ENCODE measurements around the gene GBF1.

GBF1 gene

DNA sequence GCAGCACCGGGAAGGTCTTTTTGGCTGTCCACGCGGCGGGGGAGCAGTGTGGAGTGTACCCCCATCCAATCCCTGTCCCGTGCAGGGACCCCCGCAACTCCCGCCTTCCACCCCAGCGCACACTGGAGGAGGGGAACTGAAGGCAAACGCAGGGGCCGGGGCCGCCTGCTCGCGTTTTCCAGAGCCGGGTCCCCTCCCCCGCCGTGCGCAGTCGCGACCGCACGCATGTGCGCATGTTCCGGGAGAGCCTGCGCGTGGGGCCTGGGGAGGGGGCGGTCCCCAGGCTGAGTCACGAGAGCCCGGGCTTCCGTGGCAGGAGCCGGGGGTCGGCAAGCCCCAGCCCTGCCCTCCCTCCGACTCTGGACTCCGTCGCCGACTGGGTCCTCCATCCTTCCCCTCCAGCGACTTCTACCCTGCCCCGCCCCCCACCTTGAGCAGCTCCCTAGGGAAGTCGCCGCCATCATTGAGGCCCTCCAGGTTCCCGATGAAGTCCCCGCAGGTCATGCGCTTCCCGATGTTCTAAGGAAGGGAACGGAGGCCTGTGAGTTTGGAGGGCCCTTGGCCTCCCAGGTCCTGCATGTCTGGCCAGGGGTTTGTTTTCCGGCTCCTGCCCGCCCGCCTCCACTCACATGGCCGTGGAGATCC, 165.2 kb downstream of the GBF1 start:
- DNase-seq (ENCODE audit: low spot score) = no peak

DNA sequence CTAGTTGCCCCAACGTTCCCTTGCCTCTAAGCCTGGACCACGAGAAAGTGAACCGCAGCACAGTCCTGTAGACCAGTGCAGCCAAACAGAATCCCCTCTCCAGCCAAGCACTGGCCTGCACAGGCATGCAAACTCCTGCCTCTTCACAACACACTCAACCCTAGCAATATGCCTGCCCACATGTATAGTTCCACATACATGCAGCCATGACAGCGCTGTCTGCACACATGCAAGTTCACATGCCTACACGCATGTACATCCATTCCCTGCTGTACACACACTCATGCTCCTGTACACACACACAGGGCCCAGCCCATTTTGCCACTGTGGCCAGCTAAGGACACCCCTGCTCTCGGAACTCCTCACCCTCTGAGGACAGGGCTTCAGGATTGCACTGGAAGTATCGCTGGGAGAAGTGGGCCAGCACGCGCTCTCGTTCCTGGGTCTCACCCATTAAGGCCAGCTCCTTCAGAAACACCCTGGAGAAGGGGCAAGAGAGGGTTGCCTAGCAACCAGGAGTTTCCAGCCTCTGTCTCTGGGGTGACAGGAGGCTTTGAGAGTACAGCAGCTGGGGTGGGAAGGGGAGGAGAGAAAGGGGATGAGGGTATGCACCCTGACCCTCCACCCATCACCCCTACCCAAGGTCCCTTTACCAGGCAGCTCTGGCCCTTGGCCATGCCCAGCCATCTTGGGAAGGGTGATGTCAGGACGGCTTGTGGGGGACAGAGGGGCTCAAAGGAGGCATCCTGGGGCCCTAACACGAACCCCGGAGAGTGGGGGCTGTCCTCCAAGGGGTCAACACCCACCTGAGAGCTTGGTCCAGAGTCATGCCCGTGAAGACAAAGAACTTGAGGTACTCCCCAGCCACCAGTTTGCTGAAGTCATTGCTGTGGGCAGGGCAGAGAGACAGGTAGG, 166.3 kb downstream of the GBF1 start:
- no peak for DNase-seq (ENCODE audit: low spot score)

DNA sequence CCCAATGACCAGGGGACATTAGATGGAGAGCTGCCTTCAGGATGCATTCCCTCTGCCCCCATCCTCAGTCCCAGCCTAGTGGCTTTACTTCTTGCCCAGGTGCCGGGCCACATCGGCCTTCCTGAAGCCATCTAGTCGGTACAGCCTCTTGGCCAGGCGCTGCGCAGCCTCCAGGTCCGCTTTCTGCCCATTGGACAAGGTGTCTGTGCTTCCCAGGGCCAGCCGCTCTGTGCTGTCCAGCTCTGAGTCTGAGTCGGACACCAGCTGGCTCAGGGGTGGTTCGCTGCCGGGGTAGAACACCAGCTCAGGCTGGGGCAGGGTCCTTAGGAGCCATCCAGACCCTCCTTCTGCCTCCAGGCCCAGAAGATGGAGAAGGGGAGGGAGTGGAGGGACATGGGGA, 167.0 kb downstream of the GBF1 start:
- no peak for DNase-seq (ENCODE audit: low spot score)

DNA sequence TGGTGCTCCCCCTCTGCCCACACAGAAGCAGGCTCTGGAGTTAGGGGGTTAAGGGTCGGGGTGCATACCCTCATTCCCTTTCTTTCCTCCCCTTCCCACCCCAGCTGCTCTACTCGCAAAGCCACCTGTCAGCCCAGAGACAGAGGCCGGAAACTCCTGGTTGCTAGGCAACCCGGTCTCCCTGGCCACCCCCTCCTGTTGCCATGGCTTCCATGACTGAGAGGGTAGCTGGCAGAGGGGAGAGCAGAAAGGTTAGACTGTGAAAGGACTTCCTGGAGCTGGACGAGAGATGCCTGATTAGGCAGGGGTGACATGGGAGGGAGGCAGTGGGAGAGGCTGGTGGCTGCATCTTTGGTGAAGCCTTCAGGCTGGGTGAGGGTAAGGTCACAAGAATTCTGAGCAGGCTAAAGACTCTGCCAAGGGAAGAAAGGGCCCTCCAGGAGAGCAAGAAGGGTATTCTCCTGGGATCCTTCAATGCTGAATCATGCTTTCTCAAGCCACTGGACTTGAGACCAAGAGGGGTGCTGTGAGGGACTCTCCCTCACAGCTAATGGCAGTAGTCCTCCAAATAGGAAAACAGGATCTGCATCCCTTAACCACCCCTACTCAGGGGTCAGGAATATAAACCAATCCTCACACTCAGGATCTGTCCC, 167.8 kb downstream of the GBF1 start:
- DNase-seq (ENCODE audit: low spot score) = no peak

DNA sequence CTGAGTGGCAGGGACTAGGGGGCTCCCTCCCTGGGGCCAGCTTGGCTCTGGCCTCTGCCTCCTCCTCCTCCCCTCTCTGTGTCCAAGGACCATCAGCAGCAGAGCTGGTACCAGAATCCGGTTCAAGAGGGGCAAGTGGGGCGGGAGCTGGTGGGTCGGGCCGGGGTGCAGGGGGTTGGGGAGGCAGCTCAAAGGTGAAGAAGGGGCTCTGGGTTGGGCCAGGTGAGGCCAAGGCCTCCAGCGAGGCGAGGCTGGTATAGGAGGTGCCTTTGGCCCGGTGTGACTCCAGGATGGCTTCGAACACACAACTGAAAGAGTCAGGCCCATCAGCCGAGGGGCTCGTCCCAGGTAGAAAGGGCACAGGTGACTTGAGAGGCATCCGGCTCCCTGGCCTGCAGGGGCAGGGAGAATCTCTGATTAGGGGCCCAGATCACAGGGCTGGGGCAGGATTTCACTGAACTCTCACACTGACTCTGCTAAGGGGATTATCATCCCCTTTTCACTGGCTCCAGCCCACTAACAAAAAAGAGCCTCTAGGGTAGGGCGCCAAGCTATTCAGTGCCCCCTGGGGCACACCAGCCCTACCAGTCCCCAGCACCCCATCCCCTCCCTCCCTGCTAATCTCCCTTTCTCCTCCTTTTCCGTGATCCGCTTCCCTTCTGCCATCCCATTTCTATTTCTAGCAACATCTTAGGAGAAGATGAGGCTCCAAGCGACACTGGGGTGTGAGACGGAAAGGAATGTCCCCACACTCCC, 168.7 kb downstream of the GBF1 start:
- no peak for DNase-seq (ENCODE audit: low spot score)

DNA sequence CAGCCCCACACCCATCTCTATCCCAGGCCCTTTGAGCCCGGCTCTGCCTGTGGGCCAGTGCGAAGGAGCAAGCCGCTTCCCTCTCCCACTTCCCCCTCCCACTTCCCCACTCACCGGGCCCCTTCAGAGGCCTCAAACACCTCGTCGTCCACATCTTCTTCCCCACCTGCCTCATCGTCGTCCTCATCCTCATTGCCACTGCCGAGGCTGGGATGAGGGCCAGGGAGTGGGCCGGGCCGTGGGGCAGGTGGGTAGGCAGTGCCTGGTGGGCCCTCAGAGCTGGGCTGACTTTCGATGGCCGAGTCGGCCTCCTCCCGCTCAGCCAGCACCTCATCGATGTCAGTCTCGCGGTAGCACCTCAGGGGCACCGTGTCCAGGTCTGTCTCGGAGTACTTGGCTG, 169.4 kb downstream of the GBF1 start:
- no peak for DNase-seq (ENCODE audit: low spot score)

DNA sequence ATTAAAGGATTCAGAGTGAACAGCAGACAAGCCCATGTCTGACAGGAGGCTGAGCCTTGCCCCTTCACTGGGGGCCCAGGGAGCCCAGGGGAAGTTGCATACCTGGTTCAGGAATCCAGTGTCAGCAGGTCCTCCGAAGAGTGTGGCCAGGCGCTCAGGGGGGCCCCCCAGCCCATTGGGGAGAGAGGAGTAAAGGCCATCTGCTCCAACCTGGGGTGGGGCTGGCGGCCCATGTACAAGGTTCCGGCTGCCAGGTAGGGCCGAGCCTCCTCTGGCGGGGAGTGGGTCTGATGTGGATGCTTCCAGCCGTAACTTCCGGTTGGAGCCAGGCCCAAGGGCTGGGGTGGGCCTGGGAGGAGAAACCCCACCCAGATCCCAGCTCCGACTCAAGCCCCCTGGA, 171.0 kb downstream of the GBF1 start:
- no peak for DNase-seq (ENCODE audit: low spot score)

DNA sequence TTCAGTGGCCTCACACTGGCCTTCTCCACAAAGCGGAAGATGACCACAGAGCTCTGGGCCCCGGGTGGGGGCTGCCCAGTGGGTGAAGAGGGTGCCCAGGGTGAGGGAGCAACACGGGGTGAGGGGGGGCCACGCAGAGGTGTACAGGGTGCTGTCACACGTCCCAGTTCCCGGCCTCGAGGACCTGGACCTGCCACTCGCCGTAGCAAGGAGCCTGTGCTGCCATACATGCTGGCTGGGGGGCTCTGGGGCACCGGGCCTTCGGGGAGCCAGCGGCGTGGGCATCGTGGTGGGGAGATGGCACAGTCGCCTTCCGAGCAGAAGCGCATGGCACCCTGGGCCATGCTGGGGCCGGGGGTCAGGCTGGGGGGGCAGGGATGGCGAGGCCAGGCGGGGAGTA, 171.4 kb downstream of the GBF1 start:
- no peak for DNase-seq (ENCODE audit: low spot score)

DNA sequence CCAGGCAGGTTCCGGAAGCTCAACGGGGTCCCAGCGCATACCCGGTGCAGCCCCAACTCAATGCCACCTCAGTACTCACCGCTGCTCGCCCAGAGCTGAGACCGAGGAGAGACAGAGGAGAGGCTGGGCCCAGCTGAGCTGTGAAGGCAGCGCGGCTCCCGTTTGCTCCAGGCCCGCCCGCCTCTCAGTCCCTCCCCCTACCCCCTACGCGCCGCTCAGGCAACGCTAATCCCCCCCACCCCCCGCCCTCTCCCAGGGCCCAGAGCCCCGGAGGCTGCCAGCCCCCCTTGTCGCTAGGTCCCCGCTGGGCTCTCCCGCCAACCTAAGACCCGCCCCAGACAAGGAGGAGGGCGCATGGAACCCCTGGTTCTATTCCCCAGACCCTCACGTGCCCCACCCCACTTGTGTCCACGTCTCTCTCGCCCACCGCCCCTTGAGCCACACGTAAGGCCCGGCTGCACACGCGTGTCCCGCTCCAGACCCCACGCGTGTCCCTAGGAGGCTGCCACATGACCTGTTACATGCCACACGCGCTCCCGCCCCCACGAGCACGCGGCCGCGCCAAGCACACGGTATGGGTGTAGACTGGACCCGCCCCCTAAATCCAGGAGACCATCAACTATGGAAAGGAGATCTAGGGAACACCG, 173.4 kb downstream of the GBF1 start, which contains the start of gene PSD:
Gene PSD, minus strand, starts transcription at position 164 of the 647 bp plus-strand sequence. CDS start 1,747 bp downstream, outside the sequence.
- DNase-seq (ENCODE audit: low spot score) = no peak

DNA sequence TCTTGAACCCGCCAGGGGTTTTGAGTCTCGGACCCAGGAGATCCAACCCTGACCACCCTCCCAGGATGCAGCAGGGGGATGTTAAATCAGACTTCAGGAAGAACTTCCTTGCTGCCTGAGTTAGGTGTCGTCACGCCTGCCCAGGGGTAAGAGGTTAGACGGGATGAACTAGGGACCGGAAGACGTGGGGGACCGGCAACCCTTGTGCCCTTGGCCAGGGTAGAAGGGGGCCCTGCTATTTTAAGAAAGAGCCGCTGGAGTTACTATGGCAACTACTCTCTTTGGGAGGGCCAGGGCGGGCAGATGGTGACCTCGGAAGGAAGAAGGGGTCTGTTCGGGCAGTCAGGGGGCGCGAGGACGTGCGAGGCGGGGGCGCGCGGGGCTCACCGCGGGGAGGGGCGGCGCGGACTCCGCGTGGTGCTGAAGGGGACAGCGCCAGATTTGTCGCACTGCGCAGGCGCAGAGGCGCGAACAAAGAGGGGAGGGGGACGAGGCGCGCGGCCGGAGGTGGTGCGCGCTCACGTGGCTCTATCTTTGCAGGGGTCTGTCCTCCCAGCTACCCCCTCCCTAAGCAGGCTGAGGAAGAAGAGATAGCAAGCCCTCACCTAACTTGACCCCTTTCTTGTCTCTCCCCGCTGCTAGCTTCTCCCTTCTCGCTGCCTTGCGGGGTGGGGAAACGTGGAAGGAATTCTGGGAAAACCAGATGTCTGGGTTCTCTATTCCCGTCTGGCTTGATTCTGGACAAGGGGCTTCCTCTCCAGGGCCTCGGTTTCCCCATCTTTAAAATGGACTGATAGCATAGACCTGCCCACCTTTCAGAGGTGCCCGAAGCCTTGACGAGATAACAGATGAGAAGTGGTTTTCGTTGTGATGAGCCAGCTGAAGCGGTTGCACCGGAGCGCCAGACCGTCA, 174.2 kb downstream of the GBF1 start:
- DNase-seq (ENCODE audit: low spot score) = peak; percentile 37

DNA sequence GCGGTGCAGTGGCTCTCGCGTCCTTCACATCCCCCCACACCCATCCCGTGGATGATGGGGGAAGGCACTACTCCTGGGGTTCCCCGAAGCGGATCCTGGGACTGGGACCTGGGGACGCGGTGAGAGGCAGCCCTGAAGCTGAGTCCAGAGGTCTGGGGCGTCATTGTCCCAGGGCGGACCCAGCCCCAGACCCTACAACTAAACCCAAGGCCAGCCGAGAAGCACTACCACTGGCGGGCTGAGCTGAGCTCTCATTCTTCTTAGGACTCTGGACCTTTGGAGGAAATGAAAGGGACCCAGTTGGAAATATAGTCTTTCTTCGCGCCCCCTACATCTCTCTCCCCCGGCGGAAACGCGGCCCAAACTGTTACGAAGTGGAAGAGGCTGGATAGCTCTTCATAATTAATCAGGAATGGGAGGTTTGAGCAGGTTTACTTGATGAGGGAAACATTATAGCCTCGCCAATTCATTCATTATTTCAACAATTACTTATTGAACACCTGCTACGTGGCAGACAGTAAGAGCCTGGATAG, 174.9 kb downstream of the GBF1 start:
- no peak for DNase-seq (ENCODE audit: low spot score)

DNA sequence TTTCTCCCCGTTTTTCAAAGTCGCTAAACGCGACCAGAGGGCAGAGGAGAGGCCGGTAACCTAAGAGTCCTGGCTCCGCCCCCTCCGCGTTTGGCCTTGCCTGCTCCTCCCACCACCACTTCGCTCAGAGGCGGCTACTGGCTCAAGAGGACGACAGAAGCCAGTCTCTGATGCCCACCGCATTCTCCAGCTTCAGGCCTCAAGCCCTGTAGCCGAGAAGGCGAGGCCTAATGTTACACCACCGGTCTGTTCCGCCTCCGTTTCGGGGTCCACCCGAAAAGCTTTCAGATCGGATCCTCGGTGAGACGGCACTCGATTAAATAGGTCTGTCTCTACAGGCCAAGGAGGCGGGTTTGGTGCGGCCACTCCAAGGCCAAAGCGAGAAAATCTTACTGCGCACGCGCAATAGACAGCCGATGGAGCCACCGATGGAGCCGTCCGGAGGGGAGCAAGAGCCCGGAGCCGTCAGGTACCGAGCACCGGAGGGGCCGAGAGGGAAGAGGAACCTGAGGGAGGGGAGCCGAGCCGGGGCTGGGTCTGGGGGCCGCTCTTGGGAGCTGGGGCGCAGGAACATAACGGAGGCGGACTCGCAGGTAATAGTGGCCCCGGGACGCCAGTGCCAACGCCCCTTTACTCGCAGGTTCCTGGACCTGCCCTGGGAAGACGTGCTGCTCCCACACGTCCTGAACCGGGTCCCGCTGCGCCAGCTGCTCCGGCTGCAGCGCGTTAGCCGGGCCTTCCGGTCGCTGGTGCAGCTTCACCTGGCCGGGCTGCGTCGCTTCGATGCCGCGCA, 175.6 kb downstream of the GBF1 start, which contains the start of gene FBXL15:
Gene FBXL15, plus strand, starts transcription at position 123 of the 793 bp plus-strand sequence. Its CDS starts 294 bp downstream, at position 417.
- DNase-seq (ENCODE audit: low spot score) = peak; percentile 98

DNA sequence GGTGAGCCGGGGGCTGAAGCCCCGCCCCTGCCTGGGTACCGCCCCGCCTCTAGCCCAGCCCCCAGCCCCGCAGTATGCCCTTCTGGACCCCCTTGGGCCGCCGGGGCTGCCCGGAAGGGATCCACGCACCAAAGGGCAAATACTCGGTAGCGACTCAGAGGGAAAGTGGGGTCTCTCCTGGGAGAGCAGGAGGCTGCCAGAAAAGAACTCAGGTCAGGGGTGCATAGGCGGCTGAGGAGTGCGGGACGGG, 176.1 kb downstream of the GBF1 start:
- DNase-seq (ENCODE audit: low spot score) = no peak

DNA sequence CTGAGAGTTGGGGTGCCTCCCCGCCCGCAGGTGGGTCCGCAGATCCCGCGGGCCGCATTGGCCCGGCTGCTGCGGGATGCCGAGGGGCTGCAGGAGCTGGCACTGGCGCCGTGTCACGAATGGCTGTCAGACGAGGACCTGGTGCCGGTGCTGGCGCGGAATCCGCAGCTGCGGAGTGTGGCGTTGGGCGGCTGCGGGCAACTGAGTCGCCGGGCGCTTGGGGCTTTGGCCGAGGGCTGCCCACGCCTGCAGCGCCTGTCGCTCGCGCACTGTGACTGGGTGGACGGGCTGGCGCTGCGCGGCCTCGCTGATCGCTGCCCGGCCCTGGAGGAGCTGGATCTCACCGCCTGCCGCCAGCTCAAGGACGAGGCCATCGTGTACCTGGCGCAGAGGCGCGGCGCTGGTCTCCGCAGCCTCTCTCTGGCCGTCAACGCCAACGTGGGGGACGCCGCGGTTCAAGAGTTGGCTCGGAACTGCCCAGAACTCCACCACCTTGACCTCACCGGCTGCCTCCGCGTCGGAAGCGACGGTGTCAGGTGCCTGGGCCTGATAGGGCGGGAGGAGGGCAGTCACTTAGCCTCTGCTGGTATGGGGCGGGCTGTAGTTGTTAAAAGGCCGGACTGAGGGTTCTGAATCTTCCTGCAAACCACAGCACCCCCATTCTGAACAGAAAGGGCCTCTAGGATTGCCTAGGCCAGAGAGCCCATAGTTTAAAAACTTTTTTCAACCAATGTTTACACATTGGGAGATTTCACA, 176.6 kb downstream of the GBF1 start:
- peak; percentile 50 for DNase-seq (ENCODE audit: low spot score)

DNA sequence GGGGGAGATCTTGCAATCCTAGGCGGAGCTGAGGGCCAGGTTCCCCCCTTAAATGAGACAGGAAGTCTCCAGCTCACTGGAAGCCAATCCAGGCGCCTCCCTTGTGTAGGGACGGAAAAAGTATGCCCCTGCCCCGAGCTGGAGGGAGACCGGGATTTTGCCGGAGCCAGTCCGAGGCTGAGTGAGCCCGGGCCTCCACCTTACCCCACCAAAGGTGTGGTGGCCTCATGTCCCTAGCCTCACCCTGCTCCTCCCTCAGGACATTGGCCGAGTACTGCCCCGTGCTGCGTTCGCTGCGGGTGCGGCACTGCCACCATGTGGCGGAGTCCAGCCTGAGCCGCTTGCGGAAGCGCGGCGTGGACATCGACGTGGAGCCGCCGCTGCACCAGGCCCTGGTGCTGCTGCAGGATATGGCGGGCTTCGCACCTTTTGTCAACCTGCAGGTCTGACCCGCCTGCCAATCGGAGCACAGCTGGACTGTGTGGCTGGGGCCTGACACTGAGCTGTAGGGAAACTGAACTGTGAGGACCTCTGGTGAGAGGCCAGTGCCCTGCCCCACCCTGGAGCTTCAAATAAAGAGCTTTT, 177.3 kb downstream of the GBF1 start:
- DNase-seq (ENCODE audit: low spot score) = peak; percentile 76

DNA sequence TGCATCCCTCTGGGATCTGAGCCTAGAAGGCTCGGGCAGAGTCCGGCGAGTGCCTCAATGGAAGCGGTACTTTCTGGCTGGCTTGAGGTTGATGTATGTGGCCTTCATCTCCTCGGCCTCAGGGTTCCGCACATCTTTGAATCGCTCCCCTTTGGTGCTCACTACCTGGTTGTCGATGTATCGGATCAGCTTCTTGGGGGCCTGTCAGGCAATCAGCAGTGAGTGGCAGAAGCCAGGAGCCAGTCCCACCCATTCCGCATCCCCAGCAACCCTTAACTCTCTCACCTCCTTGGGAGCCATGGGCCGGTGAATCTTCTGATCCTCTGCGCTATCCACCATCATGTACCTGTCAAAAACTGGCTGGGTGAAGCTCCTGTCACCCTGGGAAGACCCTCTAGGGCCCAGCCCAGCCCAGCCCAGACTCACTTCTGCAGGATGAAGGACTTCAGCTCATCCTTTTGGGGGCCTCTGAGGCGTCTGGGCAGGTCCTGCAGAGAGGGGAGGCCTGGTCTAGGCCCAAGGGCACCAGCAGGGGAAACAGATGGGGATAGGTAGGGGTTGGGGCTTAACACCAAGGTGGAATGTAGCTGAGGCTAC, 178.1 kb downstream of the GBF1 start:
- DNase-seq (ENCODE audit: low spot score) = no peak

DNA sequence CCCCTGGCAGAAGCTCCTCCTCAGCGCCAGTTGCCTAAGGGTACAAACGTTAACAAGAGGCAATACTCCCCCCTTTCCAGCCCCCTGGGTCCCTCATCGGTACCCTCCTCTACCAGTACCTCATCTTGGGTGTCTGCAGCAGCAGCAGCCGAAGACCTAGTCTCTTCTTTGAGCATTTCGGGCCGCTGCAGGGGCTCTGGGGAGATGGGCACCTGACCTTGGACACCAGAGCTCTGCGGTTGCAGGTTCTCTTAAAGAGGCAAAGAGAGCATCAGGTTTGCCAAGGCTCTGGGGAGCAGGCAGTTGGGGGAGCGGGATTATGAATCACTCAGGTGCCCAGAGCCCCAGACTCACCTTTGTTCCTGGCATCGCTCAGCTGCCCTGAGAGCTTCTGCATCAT, 178.8 kb downstream of the GBF1 start:
- DNase-seq (ENCODE audit: low spot score) = no peak

DNA sequence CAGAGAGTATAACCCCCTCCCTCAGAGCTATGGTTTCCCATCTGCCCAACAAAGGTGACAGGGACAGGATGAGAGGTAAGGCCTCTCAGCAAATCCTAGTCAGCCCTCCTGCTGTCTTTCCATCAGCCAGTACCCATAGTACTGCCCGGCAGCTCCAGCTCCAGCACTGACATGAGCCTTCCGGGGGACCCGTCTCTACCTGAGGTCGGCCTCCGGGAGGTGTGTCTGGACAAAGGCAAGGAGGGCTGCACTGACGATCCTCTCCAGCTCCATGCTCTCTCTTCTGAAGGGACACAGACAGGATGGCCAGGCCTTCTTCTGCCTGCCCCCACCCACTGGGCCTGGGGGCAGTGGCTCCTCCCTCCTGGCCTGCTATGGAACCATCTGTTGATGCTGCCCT, 179.6 kb downstream of the GBF1 start:
- DNase-seq (ENCODE audit: low spot score) = no peak
